ENCODE data around the gene COL23A1.

Gene COL23A1

GRCh38 chr5:178590141-178590923 is at the start of gene COL23A1:
TSS of gene COL23A1 (minus strand) at chr5:178590393.
- peak; percentile 80 for TF ChIP-seq CTCF (conservative IDR thresholded peaks at IDR 0.05; ENCODE audit: low read depth, low read length)
- peak within 1 kb of the TSS; percentile 30 for H3K4me3 ChIP-seq (ENCODE audit: low read length)
- DNase-seq (ENCODE audit: low read depth), result peak; percentile 16

GRCh38 chr5:178637356-178638074 is 47.3 kb upstream of the COL23A1 start:
- TF ChIP-seq CTCF (conservative IDR thresholded peaks at IDR 0.05; ENCODE audit: low read depth, low read length), result no peak
- H3K4me3 ChIP-seq (ENCODE audit: low read length), result no peak overlapping the region
- no peak for DNase-seq (ENCODE audit: low read depth)

- no peak for TF ChIP-seq CTCF (conservative IDR thresholded peaks at IDR 0.05; ENCODE audit: low read depth, low read length)
- H3K4me3 ChIP-seq (ENCODE audit: low read length), result no peak overlapping the region
- DNase-seq (ENCODE audit: low read depth), result no peak
Observed at GRCh38 chr5:178632285-178632684, 42.1 kb upstream of the COL23A1 start.

- DNase-seq (ENCODE audit: low read depth), result no peak
- no peak for TF ChIP-seq CTCF (conservative IDR thresholded peaks at IDR 0.05; ENCODE audit: low read depth, low read length)
- H3K4me3 ChIP-seq (ENCODE audit: low read length), result no peak overlapping the region
Observed at GRCh38 chr5:178630951-178631350, 40.8 kb upstream of the COL23A1 start.

- no peak overlapping the region for H3K4me3 ChIP-seq (ENCODE audit: low read length)
- no peak for DNase-seq (ENCODE audit: low read depth)
- TF ChIP-seq CTCF (conservative IDR thresholded peaks at IDR 0.05; ENCODE audit: low read depth, low read length), result no peak
Observed at GRCh38 chr5:178630475-178630930, 40.3 kb upstream of the COL23A1 start.

GRCh38 chr5:178627259-178627598 is 37.0 kb upstream of the COL23A1 start:
- DNase-seq (ENCODE audit: low read depth), result no peak
- H3K4me3 ChIP-seq (ENCODE audit: low read length), result peak overlapping the region; percentile 77
- no peak for TF ChIP-seq CTCF (conservative IDR thresholded peaks at IDR 0.05; ENCODE audit: low read depth, low read length)
